ENCODE data around the gene WASHC2C.
"Not testable (repeated sequence)": the region's sequence is repeated elsewhere in the genome, so short reads cannot be mapped to it uniquely, and the experiment has no call there.

The WASHC2C gene

DNA sequence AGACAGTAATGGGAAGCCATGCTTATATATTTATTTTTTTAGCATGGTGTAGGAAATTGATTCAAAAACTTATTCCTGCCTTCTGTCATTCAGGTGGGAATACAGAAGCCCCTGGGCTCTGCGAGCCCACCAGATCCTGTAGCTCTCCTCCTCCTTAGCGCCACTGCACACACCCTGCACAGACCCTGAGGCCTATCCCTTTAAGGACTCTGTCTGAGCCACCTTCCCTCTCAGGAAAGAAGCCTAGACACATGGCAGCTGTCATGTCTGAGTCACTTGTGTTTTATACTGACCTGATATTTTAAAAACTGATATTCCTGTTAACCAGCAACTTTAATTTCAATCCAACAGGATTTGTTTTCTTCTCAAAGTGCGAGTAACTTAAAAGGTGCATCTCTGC, 36.0 kb downstream of the WASHC2C start:
- DNase-seq, result not testable (repeated sequence)

DNA sequence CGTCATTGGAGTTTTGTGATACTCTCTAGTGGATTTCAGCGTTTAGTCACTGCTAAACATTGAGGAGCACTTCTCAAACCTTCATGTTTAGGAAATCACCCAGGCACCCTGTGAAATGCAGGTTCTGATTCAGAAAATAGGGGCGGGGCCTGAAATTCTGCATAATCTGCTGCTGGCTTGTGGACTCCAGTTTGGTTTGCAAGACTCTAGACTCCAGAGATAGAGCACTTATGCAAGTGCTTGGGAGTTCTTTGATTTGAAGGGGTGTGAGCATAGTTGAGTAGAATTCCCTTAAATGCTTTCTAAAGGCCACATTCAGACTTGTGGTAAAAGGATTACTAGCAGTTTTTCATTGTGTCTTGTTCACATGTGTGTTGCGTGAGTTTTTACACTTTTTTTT, 41.3 kb downstream of the WASHC2C start:
- not testable (repeated sequence) for DNase-seq

DNA sequence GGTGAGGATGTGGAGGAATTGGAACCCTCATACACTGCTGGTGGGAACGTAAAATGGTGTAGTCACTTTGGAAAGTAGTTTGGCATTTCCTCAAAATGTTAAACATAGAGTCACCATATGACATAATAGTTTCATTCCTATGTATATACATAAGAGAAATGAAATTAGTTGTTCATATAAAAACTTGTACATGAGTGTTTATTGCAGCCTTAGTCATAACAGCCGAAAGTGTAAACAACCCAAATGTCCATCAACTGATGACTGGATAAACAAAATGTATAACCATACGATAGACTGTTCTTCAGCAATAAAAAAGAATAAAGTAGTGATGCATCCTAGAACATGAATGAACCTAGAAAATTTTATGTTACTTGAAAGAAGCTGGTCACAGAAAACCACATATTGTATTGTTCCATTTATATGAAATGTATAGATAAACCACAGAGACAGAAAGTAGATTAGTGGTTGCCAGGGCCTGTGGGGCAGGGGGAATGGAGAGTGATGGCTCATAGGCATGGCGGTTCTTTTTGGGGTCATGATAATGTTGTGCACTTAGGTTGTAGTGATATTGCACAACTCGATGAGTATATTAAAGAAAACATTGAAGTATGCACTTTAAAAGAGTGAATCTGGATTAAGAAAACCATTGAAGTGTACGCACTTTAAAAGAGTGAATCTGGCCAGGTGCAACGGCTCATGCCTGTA, 44.8 kb downstream of the WASHC2C start:
- DNase-seq, result not testable (repeated sequence)

DNA sequence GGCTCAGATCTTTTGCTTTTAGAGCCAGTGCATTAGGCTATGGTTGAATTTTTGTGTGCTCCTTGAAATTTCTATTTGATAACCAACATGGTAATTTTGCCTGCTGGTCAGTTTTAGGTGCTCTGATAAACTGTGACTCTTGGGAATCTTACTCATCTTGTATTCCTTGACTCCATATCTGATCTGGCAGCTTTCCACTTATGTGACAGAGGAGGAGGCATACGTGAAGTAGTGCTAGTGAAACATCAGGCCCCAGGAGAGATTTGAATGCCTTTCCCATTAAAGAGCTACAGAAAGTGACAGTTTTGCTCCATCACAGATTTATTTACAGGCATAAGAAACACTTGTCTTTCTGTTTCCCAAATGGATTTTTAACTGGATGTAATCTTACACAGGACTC, 59.2 kb downstream of the WASHC2C start:
- DNase-seq, result not testable (repeated sequence)

DNA sequence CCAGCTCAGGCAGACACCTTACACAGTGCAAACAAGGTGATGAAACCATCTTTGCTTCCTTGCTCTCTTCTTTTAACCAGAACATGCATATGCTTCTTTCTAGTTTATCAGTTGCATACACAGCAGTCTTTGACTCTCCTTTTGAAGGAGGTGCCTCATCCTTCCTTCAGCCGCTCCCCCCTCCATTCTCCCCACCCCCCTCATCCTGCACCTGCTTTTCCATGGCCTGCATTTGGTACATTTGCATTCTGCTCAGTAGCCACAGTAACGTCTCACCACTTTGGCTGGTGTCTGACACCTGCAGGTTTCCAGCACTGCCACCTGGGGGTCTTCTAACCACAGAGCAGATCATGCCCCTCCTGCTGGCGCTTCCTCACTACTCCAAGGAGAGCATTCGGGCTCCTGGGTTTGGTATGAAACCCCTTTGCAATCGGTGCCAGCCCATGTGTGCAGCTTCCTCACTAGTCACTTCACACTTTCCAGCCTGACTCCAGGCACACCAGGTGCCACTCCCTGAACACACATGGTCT, 60.2 kb downstream of the WASHC2C start:
- DNase-seq, result not testable (repeated sequence)

DNA sequence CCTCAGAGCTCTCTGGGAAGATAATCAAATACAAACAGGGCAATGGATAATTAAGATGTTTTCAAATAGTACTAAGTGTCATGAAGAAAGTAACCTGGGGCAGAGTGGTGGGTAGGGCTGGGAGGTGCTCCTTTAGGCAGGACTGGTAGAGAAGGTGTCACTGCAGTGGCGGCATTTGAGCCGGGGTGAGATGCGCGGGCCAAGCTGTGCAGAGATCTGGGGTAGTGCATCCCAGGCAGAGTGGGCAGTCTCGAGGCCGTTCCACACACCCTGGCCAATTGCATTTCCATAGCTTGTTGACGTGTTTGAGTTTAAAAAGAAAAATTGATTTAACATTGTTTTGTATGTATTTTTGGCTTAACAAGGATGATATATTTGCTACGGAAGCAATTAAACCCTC, 62.9 kb downstream of the WASHC2C start:
- not testable (repeated sequence) for DNase-seq

DNA sequence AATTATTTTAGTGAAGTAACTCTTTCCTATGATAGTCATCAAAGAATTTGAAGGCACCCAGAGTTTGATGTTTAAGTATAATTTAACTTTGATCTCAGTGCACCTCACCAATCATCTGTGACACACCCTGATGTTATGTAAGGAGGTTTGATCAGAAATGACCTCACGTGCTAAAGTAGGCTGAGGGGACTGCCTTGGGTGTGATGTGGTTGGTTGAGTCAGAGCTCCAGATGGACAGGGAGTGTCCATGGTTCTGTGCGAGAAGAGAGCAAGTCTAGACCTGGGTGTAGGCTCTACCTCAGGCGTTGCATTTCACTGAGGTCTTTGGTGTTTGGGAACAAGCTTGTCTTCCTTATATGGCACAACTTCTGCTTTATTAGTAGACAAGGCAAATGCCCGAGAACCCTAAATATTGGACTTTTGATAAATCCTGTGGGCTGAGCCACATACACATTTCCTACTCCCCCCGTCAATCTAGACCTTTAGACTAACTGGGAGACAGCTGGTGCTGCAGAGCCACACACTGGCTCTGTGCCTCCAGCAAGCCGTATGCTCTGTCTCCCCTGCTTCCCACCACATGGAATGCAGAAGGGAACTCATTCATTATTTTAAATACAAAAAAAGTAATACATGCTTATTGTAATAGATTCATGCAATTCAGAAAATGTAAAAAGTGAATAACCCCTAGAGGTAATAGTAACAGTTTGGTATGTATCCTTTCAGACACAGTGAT, 63.8 kb downstream of the WASHC2C start:
- DNase-seq, result not testable (repeated sequence)

DNA sequence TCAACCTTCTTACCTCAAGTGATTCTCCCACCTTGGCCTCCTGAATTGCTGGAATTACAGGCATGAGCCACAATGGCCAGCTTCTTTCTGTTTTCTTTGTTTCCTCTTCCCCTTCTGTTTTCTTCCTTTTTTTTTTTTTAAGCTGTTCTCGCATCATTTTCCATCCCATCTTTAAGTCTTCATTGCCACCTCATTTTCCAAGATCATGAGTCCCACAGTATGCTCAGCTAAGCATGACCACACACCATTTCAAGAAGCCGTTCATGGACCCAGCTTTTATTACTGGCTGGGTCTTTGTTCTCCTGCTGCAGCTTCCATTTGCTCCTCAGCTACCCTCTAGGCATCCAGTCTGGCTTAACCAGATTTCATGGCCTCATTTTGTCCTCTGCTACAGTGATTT, 67.7 kb downstream of the WASHC2C start:
- DNase-seq, result not testable (repeated sequence)

DNA sequence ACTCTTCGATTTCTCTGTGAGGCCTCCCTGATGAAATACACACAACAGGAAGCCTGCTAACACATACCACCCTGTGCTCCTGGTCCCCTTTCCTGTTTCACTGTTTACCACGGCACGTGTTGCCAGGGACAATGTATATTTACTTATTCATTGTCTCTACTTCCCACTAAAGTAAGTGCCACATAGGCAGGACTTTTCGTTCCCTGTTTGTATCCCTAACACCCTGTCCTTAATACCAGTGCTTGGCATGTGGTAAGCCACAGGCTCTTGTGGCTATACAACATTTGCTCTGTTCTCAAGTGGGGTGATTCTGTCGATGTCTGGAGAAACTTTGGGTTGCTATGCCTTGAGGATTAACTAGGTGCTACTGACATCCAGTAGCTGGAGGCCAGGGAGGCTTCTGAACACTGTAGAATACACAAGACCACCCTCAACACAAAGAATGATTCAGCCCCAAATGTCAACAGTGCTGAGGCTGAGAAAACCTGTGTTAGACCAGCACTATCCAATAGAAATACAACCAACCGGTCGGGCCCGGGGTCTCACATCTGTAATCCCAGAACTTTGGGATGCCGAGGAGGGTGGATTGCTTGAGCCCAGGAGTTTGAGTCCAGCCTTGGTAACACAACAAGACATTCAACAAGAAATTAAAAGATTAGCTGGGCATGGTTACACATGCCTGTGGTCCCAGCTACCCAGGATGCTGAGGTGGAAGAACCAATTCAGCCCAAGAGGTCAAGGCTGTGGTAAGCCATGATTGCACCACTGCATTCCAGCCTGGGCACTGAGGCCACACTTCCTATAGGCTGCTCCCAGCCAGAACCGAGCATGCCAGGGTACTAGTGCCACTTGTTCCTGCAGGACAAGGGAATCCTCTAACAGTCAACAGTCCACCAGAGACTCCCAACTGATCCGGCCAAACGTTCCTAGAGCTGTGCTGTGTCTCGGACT, 76.3 kb downstream of the WASHC2C start:
- not testable (repeated sequence) for DNase-seq

DNA sequence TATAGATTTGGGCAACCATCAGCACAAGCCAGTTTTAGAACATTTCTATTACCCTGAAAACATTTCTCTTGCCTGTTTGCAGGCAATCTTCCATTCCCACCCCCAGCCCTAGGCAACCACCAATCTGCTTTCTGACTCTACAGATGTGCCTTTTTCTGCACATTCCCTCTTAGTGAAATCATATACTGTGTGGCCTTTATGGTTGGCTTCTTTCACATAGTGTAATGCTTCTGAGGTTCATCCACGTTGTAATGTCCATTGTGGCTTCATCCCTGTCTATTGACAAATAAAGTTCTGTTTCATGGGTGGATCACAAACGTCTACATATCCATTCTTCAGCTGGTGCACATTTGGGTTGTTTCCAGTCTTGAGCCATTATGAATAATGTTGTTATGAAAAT, 77.9 kb downstream of the WASHC2C start:
- DNase-seq, result not testable (repeated sequence)

DNA sequence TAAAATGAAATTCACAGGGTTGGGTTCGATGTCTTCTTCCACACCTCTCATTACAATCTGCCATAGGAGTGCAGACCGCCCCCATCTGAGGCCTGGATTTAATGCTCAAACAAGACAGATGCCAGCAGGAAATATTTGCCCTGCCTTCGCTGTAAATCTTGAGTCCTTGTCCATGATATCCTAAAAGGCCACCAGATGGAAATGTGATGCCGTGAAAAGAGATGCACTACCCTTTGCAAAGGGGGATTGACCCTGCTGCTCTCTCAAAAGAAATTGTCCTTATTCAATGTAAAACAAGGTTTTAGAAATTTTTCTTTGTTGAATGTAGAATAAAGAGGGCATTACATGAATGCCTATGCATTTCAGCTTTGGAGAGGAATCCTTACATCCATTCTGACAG, 82.8 kb downstream of the WASHC2C start:
- DNase-seq, result peak; percentile 27 to 64

DNA sequence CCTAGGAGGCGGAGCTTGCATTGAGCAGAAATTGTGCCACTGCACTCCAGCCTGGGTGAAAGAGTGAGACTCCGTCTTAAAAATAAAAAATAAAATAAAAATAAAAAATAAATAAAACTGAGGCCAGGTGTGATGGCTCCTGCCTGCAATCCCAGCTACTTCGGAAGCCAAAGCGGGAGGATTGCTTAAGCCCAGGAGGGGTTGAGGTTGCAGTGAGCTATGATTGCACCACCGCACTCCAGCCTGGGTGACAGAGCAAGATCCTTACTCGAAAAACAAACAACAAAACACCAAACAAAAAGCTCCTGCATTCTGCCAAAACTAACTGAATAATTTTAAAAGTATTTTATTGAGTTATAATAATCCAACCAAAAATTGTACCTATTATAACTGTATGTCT, 84.0 kb downstream of the WASHC2C start:
- DNase-seq, result no peak

DNA sequence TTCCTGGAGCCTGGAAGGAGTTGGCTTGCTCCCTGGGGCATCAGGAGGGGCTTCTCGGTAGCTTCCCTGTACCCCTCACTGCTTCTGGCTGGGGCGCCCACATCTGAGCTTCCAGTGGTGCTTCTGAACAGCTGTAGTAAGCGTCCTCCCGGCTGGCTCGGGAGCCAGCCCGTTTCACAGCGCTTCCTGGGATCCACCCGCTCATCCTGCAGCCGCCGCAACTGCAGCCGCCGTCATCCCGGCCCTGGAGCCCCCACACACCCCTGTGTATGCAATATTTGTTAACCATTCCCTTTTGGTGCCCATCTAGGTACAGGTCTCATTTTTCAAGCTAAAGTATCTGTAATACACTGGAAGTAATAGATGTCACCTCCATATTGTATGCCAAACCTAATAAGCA, 85.9 kb downstream of the WASHC2C start:
- not testable (repeated sequence) for DNase-seq

DNA sequence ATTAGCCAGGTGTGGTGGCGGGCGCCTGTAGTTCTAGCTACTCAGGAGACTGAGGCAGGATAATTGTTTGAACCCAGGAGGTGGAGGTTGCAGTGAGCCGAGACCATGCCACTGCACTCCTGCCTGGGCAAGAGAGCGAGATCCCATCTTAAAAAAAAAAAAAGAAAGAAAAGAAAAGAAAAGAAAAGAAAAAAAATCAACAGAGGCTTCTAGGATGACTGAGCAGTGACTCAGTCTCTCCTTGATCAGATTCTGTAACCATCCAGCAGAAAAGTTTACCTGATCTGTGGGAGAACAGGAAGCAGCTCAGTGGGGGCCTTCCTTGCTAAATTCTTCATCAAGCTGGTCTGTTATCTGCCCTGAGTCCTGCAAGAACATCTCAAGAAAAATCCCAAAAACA, 87.1 kb downstream of the WASHC2C start:
- DNase-seq, result not testable (repeated sequence)

DNA sequence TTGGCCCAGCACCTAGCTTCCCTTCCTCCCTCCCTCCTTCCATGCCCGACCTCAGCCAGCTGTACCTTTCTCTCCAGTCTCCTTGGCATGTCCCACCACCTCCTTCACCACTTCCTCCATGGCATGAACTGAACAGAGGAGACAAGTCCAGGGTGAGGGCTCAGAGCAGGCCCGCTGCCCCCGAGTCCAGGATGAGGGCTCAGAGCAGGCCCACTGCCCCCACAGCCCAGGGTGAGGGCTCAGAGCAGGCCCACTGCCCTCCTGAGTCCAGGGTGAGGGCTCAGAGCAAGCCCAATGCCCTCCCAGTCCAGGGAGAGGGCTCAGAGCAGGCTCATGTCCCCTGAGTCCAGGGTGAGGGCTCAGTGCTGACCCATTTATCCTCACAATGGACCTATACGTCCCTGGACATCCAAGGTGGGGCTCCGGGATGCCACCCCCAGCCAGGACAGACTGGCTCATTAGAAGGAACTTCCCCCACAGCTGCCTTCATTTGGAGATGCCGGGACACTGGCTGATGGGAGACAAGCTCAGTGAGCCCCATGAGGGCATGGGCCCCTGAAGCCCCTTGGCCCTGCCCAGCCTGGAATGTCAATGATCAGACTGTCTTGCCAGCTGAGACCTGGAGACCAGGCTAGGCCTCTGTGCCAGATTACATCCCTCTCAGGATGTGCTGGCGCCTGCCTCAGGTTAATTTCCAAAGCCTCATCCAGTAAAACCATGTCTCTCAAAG, 90.2 kb downstream of the WASHC2C start:
- DNase-seq, result no peak

DNA sequence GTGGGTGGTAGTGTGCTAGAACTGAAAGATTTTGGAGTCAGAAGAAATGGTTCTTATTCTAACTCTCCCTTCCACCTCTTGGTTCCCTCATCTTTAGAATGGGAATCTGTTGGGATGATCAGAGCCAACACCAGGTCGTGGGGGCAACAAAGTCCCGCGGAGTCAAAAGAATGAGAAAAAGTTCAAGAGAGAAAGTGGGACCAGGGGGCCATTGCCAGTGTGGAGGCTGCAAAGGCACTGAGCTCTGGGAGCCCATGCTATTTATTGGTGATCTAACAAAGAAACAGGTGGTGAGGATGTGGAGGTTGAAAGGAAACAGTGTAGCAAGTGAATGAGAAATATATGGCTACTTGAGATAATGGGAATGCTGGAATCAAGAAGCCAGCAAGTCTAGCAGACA, 90.8 kb downstream of the WASHC2C start:
- no peak for DNase-seq

DNA sequence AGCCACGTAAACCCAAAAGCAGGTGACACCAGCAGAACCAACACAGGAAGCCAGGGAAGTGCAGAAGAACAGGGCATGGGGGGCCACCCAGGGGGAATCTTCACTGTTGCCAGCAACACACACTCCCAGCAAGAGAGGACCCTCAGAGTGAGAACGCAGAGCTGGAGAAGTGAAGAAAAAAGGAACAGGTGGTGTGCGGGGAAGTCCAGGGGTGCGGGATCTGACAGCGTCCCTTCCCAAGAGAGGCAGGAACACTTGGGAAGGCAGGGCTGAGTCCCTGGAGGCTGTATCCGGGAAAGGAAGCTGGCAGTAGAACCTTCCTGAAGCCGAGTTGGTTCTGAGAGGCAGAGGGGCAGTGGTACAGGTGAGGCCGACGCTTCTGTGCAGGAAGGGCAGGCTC, 92.5 kb downstream of the WASHC2C start:
- DNase-seq, result no peak

DNA sequence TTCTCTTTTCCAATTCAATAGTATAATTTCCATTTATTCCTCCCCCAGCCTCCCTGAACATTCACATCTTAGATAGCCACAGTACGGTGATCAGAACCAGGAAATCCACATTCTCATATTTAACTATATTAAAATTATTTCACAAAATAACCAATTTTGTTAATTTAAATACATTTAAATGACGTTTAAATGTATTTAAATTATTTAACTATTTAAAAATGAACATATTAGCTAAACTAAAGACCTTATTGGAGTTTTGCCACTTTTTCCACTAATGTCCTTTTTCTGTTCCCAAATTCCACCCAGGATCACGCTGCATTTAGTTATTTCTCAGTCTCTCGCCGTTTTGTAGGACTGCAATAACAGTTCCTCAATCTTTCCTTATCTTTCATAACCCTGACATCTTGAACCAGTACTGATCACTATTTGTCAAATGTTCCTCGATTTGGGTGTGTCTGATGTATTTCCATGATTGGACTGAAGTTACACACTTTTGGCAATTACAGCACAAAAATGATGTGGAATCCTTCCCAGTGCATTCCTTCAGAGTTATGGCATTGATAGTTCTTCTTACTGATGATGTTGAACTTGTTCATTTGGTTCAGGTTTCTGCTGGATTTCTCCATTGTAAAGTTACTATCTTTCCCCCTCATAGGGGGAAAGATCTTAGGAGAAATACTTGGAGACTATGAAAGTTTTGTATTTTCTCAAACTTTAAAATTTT, 93.2 kb downstream of the WASHC2C start:
- DNase-seq, result not testable (repeated sequence)

DNA sequence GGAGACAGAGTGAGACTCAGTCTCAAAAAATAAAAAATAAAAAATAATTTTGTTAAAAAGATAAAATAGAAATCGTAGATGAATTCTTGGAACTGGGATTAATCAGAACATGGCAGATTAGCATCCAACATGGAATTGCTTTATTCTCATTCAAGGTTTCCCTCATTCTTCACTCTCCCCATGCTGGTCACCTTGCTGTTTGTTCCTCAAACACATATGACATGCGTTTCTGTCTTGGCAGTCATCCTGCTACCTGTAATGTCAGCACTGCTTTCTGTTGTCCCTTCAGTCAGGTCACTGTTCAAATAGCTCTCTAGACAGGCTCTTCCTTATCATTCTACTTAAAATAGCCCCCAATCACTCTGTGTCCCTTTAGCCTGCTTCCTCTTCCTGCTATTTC, 95.9 kb downstream of the WASHC2C start:
- DNase-seq, result not testable (repeated sequence)
